PC-3 (cell line): ENCODE data around the gene PTPRR. TPM values are rescaled to one million over a fixed set of nuclear protein-coding genes. Genes with fewer than 3 reads are reported as not detected.
A peak's percentile ranks its signal among the peaks of the same experiment; 100 is the strongest.

Source experiments
- ATAC-seq: fragments of 200-7000 bp; cut with Tn5 transposase; 2 replicates; pipeline ENCODE4 v1.9.1; 2020; ENCODE audit warnings: mild to moderate bottlenecking, moderate library complexity
- BruUV-seq: library from RNA; stranded (reverse); fragments of 400-500 nt; replicated peaks from 2 replicates; lab custom pipeline; 2021; lab: Mats Ljungman, UMichigan
- CTCF ChIA-PET: fragments of 300-600 bp; sonication (Branson Sonifier 250); formaldehyde crosslinking; loops from one replicate; lab custom pipeline; 2022; ENCODE audit warnings: antibody characterized with exemption; lab: Charles Lee
- POLR2A ChIA-PET: fragments of 300-600 bp; sonication (Branson Sonifier 250); formaldehyde crosslinking; loops from one replicate; lab custom pipeline; 2022; ENCODE audit warnings: antibody characterized with exemption; ENCODE audit not compliant: unreplicated experiment; lab: Charles Lee
- DNase-seq: peaks from one replicate; pipeline ENCODE4 v3.0.0-alpha.2; 2015
- H2AFZ ChIP-seq: fragments of 300-600 bp; sonication (generic); 2 replicates; pipeline ENCODE4 v1.6.0; 2016; ENCODE audit warnings: antibody characterized with exemption, low read length
- H3F3A ChIP-seq: fragments of 300-600 bp; sonication (generic); one replicate; pipeline ENCODE4 v1.6.0; 2017; ENCODE audit warnings: antibody characterized with exemption, low read length, control low read depth, mild to moderate bottlenecking; ENCODE audit not compliant: unreplicated experiment
- H3K27ac ChIP-seq: fragments of 300-600 bp; sonication (generic); 2 replicates; pipeline ENCODE4 v1.5.1; 2016; ENCODE audit warnings: mild to moderate bottlenecking, low read length
- H3K27me3 ChIP-seq: fragments of 300-600 bp; sonication (generic); 2 replicates; pipeline ENCODE4 v1.6.1; 2016; ENCODE audit warnings: low read length, mixed read lengths
- H3K36me3 ChIP-seq: fragments of 300-600 bp; sonication (generic); 2 replicates; pipeline ENCODE4 v1.6.1; 2016; ENCODE audit warnings: low read depth, mixed run types, low read length, mixed read lengths
- H3K4me1 ChIP-seq: fragments of 300-600 bp; sonication (generic); 2 replicates; pipeline ENCODE4 v1.5.1; 2016; ENCODE audit warnings: low read length; ENCODE audit not compliant: insufficient read depth
- H3K4me2 ChIP-seq: fragments of 300-600 bp; sonication (generic); 2 replicates; pipeline ENCODE4 v1.6.0; 2016; ENCODE audit warnings: low read length
- H3K4me3 ChIP-seq: fragments of 300-600 bp; sonication (generic); 2 replicates; pipeline ENCODE4 v1.5.1; 2016; ENCODE audit warnings: mild to moderate bottlenecking, low read length, mixed read lengths
- H3K79me2 ChIP-seq: fragments of 300-600 bp; sonication (generic); 2 replicates; pipeline ENCODE4 v1.6.1; 2017; ENCODE audit warnings: low read length, mixed read lengths
- H3K9ac ChIP-seq: fragments of 300-600 bp; sonication (generic); 2 replicates; pipeline ENCODE4 v1.6.0; 2016; ENCODE audit warnings: mild to moderate bottlenecking, low read length
- H3K9me2 ChIP-seq: fragments of 300-600 bp; sonication (generic); replicated peaks from 2 replicates; pipeline ENCODE4 v1.6.1; 2016; ENCODE audit warnings: mixed run types, low read length, mixed read lengths
- H3K9me3 ChIP-seq: fragments of 300-600 bp; sonication (generic); 2 replicates; pipeline ENCODE4 v1.6.1; 2016; ENCODE audit warnings: low read length, mixed read lengths
- H4K20me1 ChIP-seq: fragments of 300-600 bp; sonication (generic); 2 replicates; pipeline ENCODE4 v1.6.1; 2016; ENCODE audit warnings: low read length, mixed read lengths
- EZH2 ChIP-seq: fragments of 300-600 bp; sonication (generic); IDR thresholded peaks from one replicate; pipeline ENCODE4 v1.6.1; 2017; ENCODE audit warnings: antibody characterized with exemption, mild to moderate bottlenecking, low read length; ENCODE audit not compliant: unreplicated experiment
- EZH2phosphoT487 ChIP-seq: fragments of 300-600 bp; sonication (generic); IDR thresholded peaks from 2 replicates; pipeline ENCODE4 v1.6.1; 2018; ENCODE audit warnings: mild to moderate bottlenecking, antibody characterized with exemption, low read length, borderline replicate concordance
- intact Hi-C: fragments of 100-400 bp; cut with micrococcal nuclease; formaldehyde crosslinking; loops from 2 replicates; pipeline ENCODE4 v1.9.0; 2023
- total RNA-seq: library from RNA; depleted of rRNA; stranded (reverse); fragments of >200 nt; gene quantifications from 2 replicates; pipeline ENCODE4 v1.2.3, GENCODE V29; 2014
- TF ChIP-seq, protein P1 (sequence below): fragments of 300-600 bp; sonication (generic); conservative IDR thresholded peaks from 2 replicates; pipeline ENCODE4 v1.5.1; 2017; ENCODE audit warnings: antibody characterized with exemption, low read depth, mild to moderate bottlenecking, low read length

The PTPRR gene
- total RNA-seq, 1 experiment from 2014 or later = 3.1 TPM

GRCh38 chr12:70639535-70639934 is 281.0 kb downstream of the PTPRR start:
- TF ChIP-seq, protein P1, sequence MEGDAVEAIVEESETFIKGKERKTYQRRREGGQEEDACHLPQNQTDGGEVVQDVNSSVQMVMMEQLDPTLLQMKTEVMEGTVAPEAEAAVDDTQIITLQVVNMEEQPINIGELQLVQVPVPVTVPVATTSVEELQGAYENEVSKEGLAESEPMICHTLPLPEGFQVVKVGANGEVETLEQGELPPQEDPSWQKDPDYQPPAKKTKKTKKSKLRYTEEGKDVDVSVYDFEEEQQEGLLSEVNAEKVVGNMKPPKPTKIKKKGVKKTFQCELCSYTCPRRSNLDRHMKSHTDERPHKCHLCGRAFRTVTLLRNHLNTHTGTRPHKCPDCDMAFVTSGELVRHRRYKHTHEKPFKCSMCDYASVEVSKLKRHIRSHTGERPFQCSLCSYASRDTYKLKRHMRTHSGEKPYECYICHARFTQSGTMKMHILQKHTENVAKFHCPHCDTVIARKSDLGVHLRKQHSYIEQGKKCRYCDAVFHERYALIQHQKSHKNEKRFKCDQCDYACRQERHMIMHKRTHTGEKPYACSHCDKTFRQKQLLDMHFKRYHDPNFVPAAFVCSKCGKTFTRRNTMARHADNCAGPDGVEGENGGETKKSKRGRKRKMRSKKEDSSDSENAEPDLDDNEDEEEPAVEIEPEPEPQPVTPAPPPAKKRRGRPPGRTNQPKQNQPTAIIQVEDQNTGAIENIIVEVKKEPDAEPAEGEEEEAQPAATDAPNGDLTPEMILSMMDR = no peak
- TF ChIP-seq EZH2phosphoT487 (no peak), EZH2 (no peak)
- Histone ChIP-seq H2AFZ (no peak overlapping the region), H3K79me2 (no peaks in the 10 kb centered on the region), H3K4me2 (peak overlapping the region; percentile 55), H3K9me2 (no peaks in the 10 kb centered on the region), H3F3A (no peaks in the 10 kb centered on the region), H3K4me1 (peaks cover 54% of the 10 kb centered on the region), H3K4me3 (no peak overlapping the region), H3K9me3 (no peaks in the 10 kb centered on the region), H3K27me3 (no peaks in the 10 kb centered on the region), H3K36me3 (no peaks in the 10 kb centered on the region), H3K9ac (peak overlapping the region; percentile 53), H4K20me1 (no peaks in the 10 kb centered on the region), H3K27ac (peak overlapping the region; percentile 80)
- DNase-seq = peak; percentile 66
- POLR2A ChIA-PET = interaction anchor here (0.5 kb wide), 1 partner anchor 36 kb away, joined by 7 read pairs; no protein-coding TSS in a partner anchor
- BruUV-seq = no TSS peak
- peak; percentile 62 for ATAC-seq
- intact Hi-C loops = loop anchor here (2.0 kb wide), 1 partner anchor 49 kb away; no protein-coding TSS in a partner anchor
- CTCF ChIA-PET = interaction anchor here (0.6 kb wide), 1 partner anchor 19 kb away, joined by 3 read pairs; no protein-coding TSS in a partner anchor

- peak; percentile 26 for ATAC-seq
- BruUV-seq = no TSS peak
These were observed 281.7 kb downstream of the PTPRR start for GRCh38 chr12:70638639-70639360.

More at GRCh38 chr12:70638639-70639360, 281.7 kb downstream of the PTPRR start:
- Histone ChIP-seq H3K27me3 (no peaks in the 10 kb centered on the region), H3K9ac (peak overlapping the region; percentile 53), H3K27ac (peak overlapping the region; percentile 80), H4K20me1 (no peaks in the 10 kb centered on the region), H3K9me2 (no peaks in the 10 kb centered on the region), H3K79me2 (no peaks in the 10 kb centered on the region), H3F3A (no peaks in the 10 kb centered on the region), H3K9me3 (no peaks in the 10 kb centered on the region), H2AFZ (no peak overlapping the region), H3K36me3 (no peaks in the 10 kb centered on the region), H3K4me2 (peak overlapping the region; percentile 55), H3K4me3 (no peak overlapping the region), H3K4me1 (peaks cover 55% of the 10 kb centered on the region)
- DNase-seq = peak; percentile 60
- CTCF ChIA-PET = interaction anchor here (1.1 kb wide), 1 partner anchor 36 kb away, joined by 3 read pairs; no protein-coding TSS in a partner anchor
- TF ChIP-seq EZH2phosphoT487 (no peak), EZH2 (no peak)
- TF ChIP-seq, protein P1 = no peak
- intact Hi-C loops = loop anchor here (2.0 kb wide), 1 partner anchor 48 kb away; no protein-coding TSS in a partner anchor
- POLR2A ChIA-PET = no interaction called here
